Measurements from ENCODE around the gene SNX2. TPM values are rescaled to one million over a fixed set of nuclear protein-coding genes. Genes with fewer than 3 reads are reported as not detected.
A peak's percentile ranks its signal among the peaks of the same experiment; 100 is the strongest.

Gene SNX2
- total RNA-seq, 4 donors from 2014 or later: 28.8 to 35.1 (median 32.0) TPM

GRCh38 chr5:122749886-122750285 is 25.0 kb upstream of the SNX2 start:
- no peak for DNase-seq
- no peaks in the 10 kb centered on the region for H3K27me3 ChIP-seq
- no peaks in the 10 kb centered on the region for H3K9me3 ChIP-seq
- H3K4me1 ChIP-seq: no peaks in the 10 kb centered on the region
- TF ChIP-seq CTCF (IDR thresholded peaks at IDR 0.05 in 4 of 5, conservative IDR thresholded peaks at IDR 0.05 in 1 of 5) (no peak), POLR2A (IDR thresholded peaks at IDR 0.05) (no peak)
- H3K27ac ChIP-seq: no peak overlapping the region
- intact Hi-C loops (cut with DNase I; ENCODE audit: low total_unique reads) (no loop called here), in situ Hi-C loops (cut with MboI; ENCODE audit: low sequenced_read_pairs in 4 of 4) (no loop called here)
- ATAC-seq: no peak
- H3K4me3 ChIP-seq: no peak overlapping the region
- H3K36me3 ChIP-seq: no peaks in the 10 kb centered on the region

- no peaks in the 10 kb centered on the region for H3K4me1 ChIP-seq
- ATAC-seq (no peak), DNase-seq (no peak)
- H3K27me3 ChIP-seq: no peaks in the 10 kb centered on the region
- no peak overlapping the region for H3K27ac ChIP-seq
- no peaks in the 10 kb centered on the region for H3K9me3 ChIP-seq
- in situ Hi-C loops (cut with MboI; ENCODE audit: low sequenced_read_pairs in 4 of 4): no loop called here
- intact Hi-C loops (cut with DNase I; ENCODE audit: low total_unique reads): no loop called here
- no peak overlapping the region for H3K4me3 ChIP-seq
- no peaks in the 10 kb centered on the region for H3K36me3 ChIP-seq
- TF ChIP-seq POLR2A (IDR thresholded peaks at IDR 0.05) (no peak), CTCF (IDR thresholded peaks at IDR 0.05 in 4 of 5, conservative IDR thresholded peaks at IDR 0.05 in 1 of 5) (no peak)
These were observed 23.5 kb upstream of the SNX2 start for GRCh38 chr5:122751293-122751782.

GRCh38 chr5:122753500-122753899 is 21.4 kb upstream of the SNX2 start:
- ATAC-seq: no peak
- Histone ChIP-seq H3K36me3 (no peaks in the 10 kb centered on the region), H3K27ac (no peak overlapping the region), H3K9me3 (no peaks in the 10 kb centered on the region), H3K4me1 (no peaks in the 10 kb centered on the region), H3K27me3 (no peaks in the 10 kb centered on the region), H3K4me3 (no peak overlapping the region)
- intact Hi-C loops (cut with DNase I; ENCODE audit: low total_unique reads) (no loop called here), in situ Hi-C loops (cut with MboI; ENCODE audit: low sequenced_read_pairs in 4 of 4) (no loop called here)
- DNase-seq: no peak
- no peak for TF ChIP-seq POLR2A (IDR thresholded peaks at IDR 0.05)
- no peak for TF ChIP-seq CTCF (IDR thresholded peaks at IDR 0.05 in 4 of 5, conservative IDR thresholded peaks at IDR 0.05 in 1 of 5)

GRCh38 chr5:122755783-122756182 is 19.1 kb upstream of the SNX2 start:
- Histone ChIP-seq H3K36me3 (no peaks in the 10 kb centered on the region), H3K27me3 (no peaks in the 10 kb centered on the region), H3K27ac (no peak overlapping the region), H3K4me3 (no peak overlapping the region), H3K4me1 (no peaks in the 10 kb centered on the region), H3K9me3 (no peaks in the 10 kb centered on the region)
- DNase-seq: no peak
- intact Hi-C loops (cut with DNase I; ENCODE audit: low total_unique reads): no loop called here
- TF ChIP-seq POLR2A (IDR thresholded peaks at IDR 0.05) (no peak), CTCF (IDR thresholded peaks at IDR 0.05 in 4 of 5, conservative IDR thresholded peaks at IDR 0.05 in 1 of 5) (no peak)
- no peak for ATAC-seq
- in situ Hi-C loops (cut with MboI; ENCODE audit: low sequenced_read_pairs in 4 of 4): no loop called here

GRCh38 chr5:122756264-122756911 is 18.5 kb upstream of the SNX2 start:
- H3K27ac ChIP-seq: no peak overlapping the region
- no peaks in the 10 kb centered on the region for H3K4me1 ChIP-seq
- TF ChIP-seq CTCF (IDR thresholded peaks at IDR 0.05 in 4 of 5, conservative IDR thresholded peaks at IDR 0.05 in 1 of 5): no peak
- no peak for TF ChIP-seq POLR2A (IDR thresholded peaks at IDR 0.05)
- no peak overlapping the region for H3K4me3 ChIP-seq
- ATAC-seq (peak in 1 of 2 donors; percentile 44), DNase-seq (peak in 1 of 2 donors; percentile 8)
- H3K36me3 ChIP-seq: no peaks in the 10 kb centered on the region
- no peaks in the 10 kb centered on the region for H3K27me3 ChIP-seq
- in situ Hi-C loops (cut with MboI; ENCODE audit: low sequenced_read_pairs in 4 of 4): no loop called here
- H3K9me3 ChIP-seq: no peaks in the 10 kb centered on the region
- intact Hi-C loops (cut with DNase I; ENCODE audit: low total_unique reads): no loop called here
